HEK293 (cell line): ENCODE data around the gene AKAP9.

ENCODE experiments used
- CTCF ChIA-PET: fragments of 350-600 bp; formaldehyde crosslinking; extraction: SDS; loops from one replicate; lab custom pipeline; 2021; ENCODE audit warnings: antibody characterized with exemption; lab: Yijun Ruan, JAX
- POLR2A ChIA-PET: fragments of 300-600 bp; formaldehyde crosslinking; extraction: SDS; loops from one replicate; lab custom pipeline; 2020; ENCODE audit warnings: antibody characterized with exemption, inconsistent platforms; lab: Yijun Ruan, JAX
- H3K27ac ChIP-seq: fragments of 200-500 bp; sonication (Bioruptor generic); 2 replicates; pipeline ENCODE4 v1.5.1; 2014; ENCODE audit warnings: low read depth, low read length, control low read depth, inconsistent platforms; ENCODE audit errors: extremely low read depth
- H3K36me3 ChIP-seq, 2 experiments: fragments of 200-500 bp in 1 of 2; sonication (Bioruptor generic) in 1 of 2; 1 replicate in 1 of 2; 2 replicates in 1 of 2; pipeline ENCODE4 v1.5.1; 2014 to 2017; ENCODE audit warnings: inconsistent platforms in 2 of 2, low read length in 2 of 2; ENCODE audit not compliant: control insufficient read depth in 2 of 2, insufficient read depth in 1 of 2
- H3K4me1 ChIP-seq: fragments of 200-500 bp; sonication (Bioruptor generic); 2 replicates; pipeline ENCODE4 v1.5.1; 2014; ENCODE audit warnings: mild to moderate bottlenecking, low read length, inconsistent platforms; ENCODE audit not compliant: control insufficient read depth, insufficient read depth
- H3K4me3 ChIP-seq: 2 replicates; pipeline ENCODE4 v1.5.1; 2011; ENCODE audit warnings: low read depth, mild to moderate bottlenecking, control low read depth, low read length, moderate library complexity
- H3K9me3 ChIP-seq: fragments of 200-500 bp; sonication (Bioruptor generic); 2 replicates; pipeline ENCODE4 v1.5.1; 2014; ENCODE audit warnings: low read depth, low read length, inconsistent platforms; ENCODE audit not compliant: control insufficient read depth, insufficient read depth
- EGR2 ChIP-seq: fragments of 450-650 bp; formaldehyde crosslinking; IDR thresholded peaks from 2 replicates; pipeline ENCODE4 v1.5.1; 2016; ENCODE audit warnings: low read depth, missing biosample characterization, missing genetic modification characterization
- ELK4 ChIP-seq: IDR thresholded peaks from 2 replicates; pipeline ENCODE4 v1.6.1; 2011; ENCODE audit warnings: mild to moderate bottlenecking, low read depth, low read length, borderline replicate concordance
- GLIS2 ChIP-seq: fragments of 450-650 bp; formaldehyde crosslinking; IDR thresholded peaks from 2 replicates; pipeline ENCODE4 v1.5.1; 2016; ENCODE audit warnings: missing biosample characterization, missing genetic modification characterization
- MEIS1 ChIP-seq: sonication (generic); formaldehyde crosslinking; IDR thresholded peaks from 2 replicates; pipeline ENCODE4 v1.8.1; 2022; ENCODE audit warnings: missing genetic modification reagents, mild to moderate bottlenecking, borderline replicate concordance
- TCF7L2 ChIP-seq: IDR thresholded peaks from 2 replicates; pipeline ENCODE4 v1.6.1; 2011; ENCODE audit warnings: low read depth, mild to moderate bottlenecking, inconsistent platforms, low read length, moderate library complexity, borderline replicate concordance
- WT1 ChIP-seq: fragments of 450-650 bp; formaldehyde crosslinking; IDR thresholded peaks from 2 replicates; pipeline ENCODE4 v1.5.1; 2016; ENCODE audit warnings: missing biosample characterization, missing genetic modification characterization
- ZBTB48 ChIP-seq: fragments of 450-650 bp; formaldehyde crosslinking; IDR thresholded peaks from 2 replicates; pipeline ENCODE4 v1.5.1; 2016; ENCODE audit warnings: missing biosample characterization, missing genetic modification characterization
- ZEB2 ChIP-seq: fragments of 450-650 bp; formaldehyde crosslinking; IDR thresholded peaks from 2 replicates; pipeline ENCODE4 v1.5.1; 2016; ENCODE audit warnings: missing biosample characterization, missing genetic modification characterization
- ZFHX2 ChIP-seq: fragments of 450-650 bp; formaldehyde crosslinking; conservative IDR thresholded peaks from 2 replicates; pipeline ENCODE4 v1.5.1; 2016; ENCODE audit warnings: missing biosample characterization, missing genetic modification characterization
- ZIC2 ChIP-seq: fragments of 450-650 bp; formaldehyde crosslinking; IDR thresholded peaks from 2 replicates; pipeline ENCODE4 v1.5.1; 2016; ENCODE audit warnings: missing biosample characterization, missing genetic modification characterization
- ZNF10 ChIP-seq: fragments of 450-650 bp; formaldehyde crosslinking; IDR thresholded peaks from 2 replicates; pipeline ENCODE4 v1.5.1; 2017; ENCODE audit warnings: missing biosample characterization, missing genetic modification characterization
- ZNF184 ChIP-seq: fragments of 450-650 bp; IDR thresholded peaks from 2 replicates; pipeline ENCODE4 v1.5.1; 2018; ENCODE audit warnings: missing biosample characterization, mild to moderate bottlenecking, missing genetic modification characterization
- ZNF433 ChIP-seq: fragments of 450-650 bp; formaldehyde crosslinking; IDR thresholded peaks from 2 replicates; pipeline ENCODE4 v1.5.1; 2016; ENCODE audit warnings: missing biosample characterization, missing genetic modification characterization, low read depth
- ZNF501 ChIP-seq: fragments of 450-650 bp; formaldehyde crosslinking; IDR thresholded peaks from 2 replicates; pipeline ENCODE4 v1.5.1; 2016; ENCODE audit warnings: missing biosample characterization, missing genetic modification characterization
- ZNF560 ChIP-seq: fragments of 450-650 bp; formaldehyde crosslinking; IDR thresholded peaks from 2 replicates; pipeline ENCODE4 v1.5.1; 2017; ENCODE audit warnings: missing biosample characterization, missing genetic modification characterization, borderline replicate concordance
- ZNF580 ChIP-seq: fragments of 450-650 bp; formaldehyde crosslinking; IDR thresholded peaks from 2 replicates; pipeline ENCODE4 v1.5.1; 2016; ENCODE audit warnings: missing biosample characterization, missing genetic modification characterization
- ZNF621 ChIP-seq: fragments of 450-650 bp; formaldehyde crosslinking; IDR thresholded peaks from 2 replicates; pipeline ENCODE4 v1.5.1; 2017; ENCODE audit warnings: missing biosample characterization, missing genetic modification characterization
- ZNF626 ChIP-seq: fragments of 450-650 bp; sonication (Bioruptor Pico); formaldehyde crosslinking; IDR thresholded peaks from 2 replicates; pipeline ENCODE4 v1.5.1; 2018; ENCODE audit warnings: missing biosample characterization, missing genetic modification characterization, inconsistent platforms
- ZNF768 ChIP-seq: fragments of 450-650 bp; formaldehyde crosslinking; IDR thresholded peaks from 2 replicates; pipeline ENCODE4 v1.5.1; 2018; ENCODE audit warnings: missing biosample characterization, mild to moderate bottlenecking, missing genetic modification characterization
- ZNF776 ChIP-seq: fragments of 450-650 bp; formaldehyde crosslinking; IDR thresholded peaks from 2 replicates; pipeline ENCODE4 v1.5.0; 2017; ENCODE audit warnings: missing biosample characterization, missing genetic modification characterization, borderline replicate concordance
- ZNF785 ChIP-seq: fragments of 450-650 bp; formaldehyde crosslinking; IDR thresholded peaks from 2 replicates; pipeline ENCODE4 v1.5.1; 2016; ENCODE audit warnings: missing biosample characterization, missing genetic modification characterization
- ZSCAN23 ChIP-seq: fragments of 450-650 bp; formaldehyde crosslinking; IDR thresholded peaks from 2 replicates; pipeline ENCODE4 v1.5.1; 2016; ENCODE audit warnings: missing biosample characterization, missing genetic modification characterization
- ZXDB ChIP-seq: fragments of 450-650 bp; formaldehyde crosslinking; IDR thresholded peaks from 2 replicates; pipeline ENCODE4 v1.5.1; 2016; ENCODE audit warnings: missing biosample characterization, missing genetic modification characterization
- TF ChIP-seq, protein P1 (sequence below): fragments of 450-650 bp; formaldehyde crosslinking; IDR thresholded peaks from 2 replicates; pipeline ENCODE4 v1.5.1; 2016; ENCODE audit warnings: missing biosample characterization, missing genetic modification characterization
- TF ChIP-seq, protein P2 (sequence below): fragments of 450-650 bp; formaldehyde crosslinking; IDR thresholded peaks from 2 replicates; pipeline ENCODE4 v1.5.1; 2016; ENCODE audit warnings: missing biosample characterization, missing genetic modification characterization
- TF ChIP-seq, protein P3 (sequence below): fragments of 450-650 bp; formaldehyde crosslinking; IDR thresholded peaks from 2 replicates; pipeline ENCODE4 v1.5.1; 2017; ENCODE audit warnings: missing biosample characterization, missing genetic modification characterization

Gene AKAP9

DNA sequence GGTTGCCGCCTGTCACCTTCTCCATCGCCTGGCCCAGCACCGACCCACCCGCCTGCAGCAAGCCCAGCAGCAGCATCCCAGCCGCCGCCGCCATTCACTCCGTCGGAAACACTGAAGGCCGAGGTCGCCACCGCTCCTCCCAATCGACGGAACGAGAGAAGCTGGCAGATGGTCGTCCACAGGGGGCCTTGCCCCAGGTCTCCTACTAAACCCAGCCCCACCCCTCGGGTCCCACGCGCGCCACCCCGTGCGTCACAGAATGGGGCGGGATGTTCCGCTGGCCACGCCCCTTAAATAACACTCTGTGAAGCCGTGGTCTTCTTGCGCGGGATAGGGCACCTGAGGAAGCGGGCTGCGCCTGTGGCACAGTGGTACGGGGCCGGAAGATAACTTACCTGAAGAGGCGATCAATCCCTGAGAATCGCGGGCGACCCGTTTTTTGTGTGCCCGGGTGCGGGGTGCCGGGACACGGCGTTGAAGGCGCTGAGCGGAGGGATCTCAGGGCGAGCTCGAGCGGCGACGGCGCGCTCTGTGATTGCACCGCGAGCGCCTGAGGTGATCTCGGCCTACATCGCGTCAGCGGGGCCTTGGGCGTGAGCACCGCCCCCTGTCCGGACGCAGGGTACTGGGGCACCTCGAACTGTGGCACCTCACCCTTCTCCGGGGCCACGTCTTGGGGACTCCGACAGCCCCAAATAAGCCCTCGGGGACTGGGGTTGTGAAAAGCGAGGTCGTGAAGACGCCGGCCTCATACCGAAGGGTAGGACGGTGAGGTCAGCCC, 193.8 kb downstream of the AKAP9 start, which contains the start of gene CYP51A1 (continued):
- no peak for TF ChIP-seq ZNF621

GRCh38 chr7:92135052-92135889, 194.6 kb downstream of the AKAP9 start:
- Histone ChIP-seq H3K4me1 (peaks cover 3% of the 10 kb centered on the region; the same call in 1 of the 2 replicates), H3K27ac (peak overlapping the region; percentile 86), H3K9me3 (no peaks in the 10 kb centered on the region), H3K4me3 (peak overlapping the region; percentile 95), H3K36me3 (peaks cover 9 to 10% of the 10 kb centered on the region in 2 experiments; a peak in 2 of 3 replicates)
- CTCF ChIA-PET, result no interaction called here
- TF ChIP-seq ZBTB48 (tag by site-specific recombination), result no peak
- no peak for TF ChIP-seq WT1
- TF ChIP-seq TCF7L2, result no peak
- TF ChIP-seq GLIS2 (tag by site-specific recombination), result no peak
- no peak for TF ChIP-seq ZNF501 (tag by site-specific recombination)
- TF ChIP-seq ELK4, result no peak
- TF ChIP-seq ZXDB (tag by site-specific recombination), result no peak
- TF ChIP-seq ZEB2, result no peak
- no peak for TF ChIP-seq ZNF433 (tag by site-specific recombination)
- no peak for TF ChIP-seq ZNF10 (tag by site-specific recombination)
- TF ChIP-seq ZFHX2 (tag by site-specific recombination), result no peak
- no peak for TF ChIP-seq ZNF560 (tag by site-specific recombination)
- TF ChIP-seq MEIS1, result no peak
- TF ChIP-seq, protein P1, sequence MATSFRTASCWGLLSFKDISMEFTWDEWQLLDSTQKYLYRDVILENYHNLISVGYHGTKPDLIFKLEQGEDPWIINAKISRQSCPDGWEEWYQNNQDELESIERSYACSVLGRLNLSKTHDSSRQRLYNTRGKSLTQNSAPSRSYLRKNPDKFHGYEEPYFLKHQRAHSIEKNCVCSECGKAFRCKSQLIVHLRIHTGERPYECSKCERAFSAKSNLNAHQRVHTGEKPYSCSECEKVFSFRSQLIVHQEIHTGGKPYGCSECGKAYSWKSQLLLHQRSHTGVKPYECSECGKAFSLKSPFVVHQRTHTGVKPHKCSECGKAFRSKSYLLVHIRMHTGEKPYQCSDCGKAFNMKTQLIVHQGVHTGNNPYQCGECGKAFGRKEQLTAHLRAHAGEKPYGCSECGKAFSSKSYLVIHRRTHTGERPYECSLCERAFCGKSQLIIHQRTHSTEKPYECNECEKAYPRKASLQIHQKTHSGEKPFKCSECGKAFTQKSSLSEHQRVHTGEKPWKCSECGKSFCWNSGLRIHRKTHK, result no peak
- no peak for TF ChIP-seq ZNF626 (tag by site-specific recombination)
- TF ChIP-seq ZSCAN23 (tag by site-specific recombination), result no peak
- no peak for TF ChIP-seq ZNF776 (tag by site-specific recombination)
- POLR2A ChIA-PET, result interaction anchor here (0.8 to 1.8 kb wide), 6 partner anchors 10 to 312 kb away, joined by 3 to 9 read pairs (median 5); partner anchors contain the start of genes ANKIB1, GATAD1, KRIT1 and LRRD1

- ChIA-PET CTCF (interaction anchor here (0.6 kb wide), 1 partner anchor 483 kb away, joined by 3 read pairs; no protein-coding TSS in a partner anchor), POLR2A (no interaction called here)
- no peaks in the 10 kb centered on the region; the same call in 1 of the 2 replicates for H3K4me1 ChIP-seq
- no peaks in the 10 kb centered on the region for H3K9me3 ChIP-seq
- H3K36me3 ChIP-seq, result no peaks in the 10 kb centered on the region
- no peak overlapping the region for H3K27ac ChIP-seq
- no peak overlapping the region for H3K4me3 ChIP-seq
- TF ChIP-seq, protein P2, sequence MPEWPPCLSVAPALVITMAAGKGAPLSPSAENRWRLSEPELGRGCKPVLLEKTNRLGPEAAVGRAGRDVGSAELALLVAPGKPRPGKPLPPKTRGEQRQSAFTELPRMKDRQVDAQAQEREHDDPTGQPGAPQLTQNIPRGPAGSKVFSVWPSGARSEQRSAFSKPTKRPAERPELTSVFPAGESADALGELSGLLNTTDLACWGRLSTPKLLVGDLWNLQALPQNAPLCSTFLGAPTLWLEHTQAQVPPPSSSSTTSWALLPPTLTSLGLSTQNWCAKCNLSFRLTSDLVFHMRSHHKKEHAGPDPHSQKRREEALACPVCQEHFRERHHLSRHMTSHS, result no peak
- TF ChIP-seq EGR2, result peak; percentile 80
- peak; percentile 74 for TF ChIP-seq ZFHX2 (tag by site-specific recombination)
- TF ChIP-seq ZIC2 (tag by site-specific recombination), result peak; percentile 94
- TF ChIP-seq, protein P3, sequence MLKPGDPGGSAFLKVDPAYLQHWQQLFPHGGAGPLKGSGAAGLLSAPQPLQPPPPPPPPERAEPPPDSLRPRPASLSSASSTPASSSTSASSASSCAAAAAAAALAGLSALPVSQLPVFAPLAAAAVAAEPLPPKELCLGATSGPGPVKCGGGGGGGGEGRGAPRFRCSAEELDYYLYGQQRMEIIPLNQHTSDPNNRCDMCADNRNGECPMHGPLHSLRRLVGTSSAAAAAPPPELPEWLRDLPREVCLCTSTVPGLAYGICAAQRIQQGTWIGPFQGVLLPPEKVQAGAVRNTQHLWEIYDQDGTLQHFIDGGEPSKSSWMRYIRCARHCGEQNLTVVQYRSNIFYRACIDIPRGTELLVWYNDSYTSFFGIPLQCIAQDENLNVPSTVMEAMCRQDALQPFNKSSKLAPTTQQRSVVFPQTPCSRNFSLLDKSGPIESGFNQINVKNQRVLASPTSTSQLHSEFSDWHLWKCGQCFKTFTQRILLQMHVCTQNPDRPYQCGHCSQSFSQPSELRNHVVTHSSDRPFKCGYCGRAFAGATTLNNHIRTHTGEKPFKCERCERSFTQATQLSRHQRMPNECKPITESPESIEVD, result peak; percentile 49; the same call in 1 of the 2 replicates
- TF ChIP-seq ZNF184 (tag by site-specific recombination), result no peak
- TF ChIP-seq ZNF580 (tag by site-specific recombination), result no peak
- no peak for TF ChIP-seq ZNF768 (tag by site-specific recombination)
- TF ChIP-seq ZNF785 (tag by site-specific recombination), result no peak
Measured at GRCh38 chr7:92137557-92137956, 196.9 kb downstream of the AKAP9 start.
